HG03095 (cell line): Measurements from ENCODE around the gene COPZ2.
"Not testable (repeated sequence)": the region's sequence is repeated elsewhere in the genome, so short reads cannot be mapped to it uniquely, and the experiment has no call there.

ENCODE experiments used
- ATAC-seq: cut with Tn5 transposase; IDR thresholded peaks from one replicate; pipeline ENCODE4 v1.9.1; 2021; ENCODE audit warnings: moderate library complexity; ENCODE audit not compliant: unreplicated experiment

The COPZ2 gene

DNA sequence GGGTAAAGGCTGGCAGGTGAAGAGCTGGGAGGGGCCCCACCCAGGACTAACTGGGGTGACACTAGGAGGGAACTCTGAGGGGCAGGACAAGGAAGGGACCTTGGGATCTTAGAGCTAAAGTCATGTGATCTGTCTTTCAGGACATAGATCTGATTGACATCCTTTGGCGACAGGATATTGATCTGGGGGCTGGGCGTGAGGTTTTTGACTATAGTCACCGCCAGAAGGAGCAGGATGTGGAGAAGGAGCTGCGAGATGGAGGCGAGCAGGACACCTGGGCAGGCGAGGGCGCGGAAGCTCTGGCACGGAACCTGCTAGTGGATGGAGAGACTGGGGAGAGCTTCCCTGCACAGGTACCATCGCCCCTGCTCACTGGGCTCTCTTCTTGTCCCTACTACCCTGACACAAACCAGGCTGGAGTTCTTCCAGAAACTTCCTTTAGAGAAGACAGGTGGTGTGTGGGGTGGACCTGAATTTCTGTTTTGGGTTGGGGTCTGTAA is 18.7 kb upstream of the COPZ2 start:
- no peak for ATAC-seq

DNA sequence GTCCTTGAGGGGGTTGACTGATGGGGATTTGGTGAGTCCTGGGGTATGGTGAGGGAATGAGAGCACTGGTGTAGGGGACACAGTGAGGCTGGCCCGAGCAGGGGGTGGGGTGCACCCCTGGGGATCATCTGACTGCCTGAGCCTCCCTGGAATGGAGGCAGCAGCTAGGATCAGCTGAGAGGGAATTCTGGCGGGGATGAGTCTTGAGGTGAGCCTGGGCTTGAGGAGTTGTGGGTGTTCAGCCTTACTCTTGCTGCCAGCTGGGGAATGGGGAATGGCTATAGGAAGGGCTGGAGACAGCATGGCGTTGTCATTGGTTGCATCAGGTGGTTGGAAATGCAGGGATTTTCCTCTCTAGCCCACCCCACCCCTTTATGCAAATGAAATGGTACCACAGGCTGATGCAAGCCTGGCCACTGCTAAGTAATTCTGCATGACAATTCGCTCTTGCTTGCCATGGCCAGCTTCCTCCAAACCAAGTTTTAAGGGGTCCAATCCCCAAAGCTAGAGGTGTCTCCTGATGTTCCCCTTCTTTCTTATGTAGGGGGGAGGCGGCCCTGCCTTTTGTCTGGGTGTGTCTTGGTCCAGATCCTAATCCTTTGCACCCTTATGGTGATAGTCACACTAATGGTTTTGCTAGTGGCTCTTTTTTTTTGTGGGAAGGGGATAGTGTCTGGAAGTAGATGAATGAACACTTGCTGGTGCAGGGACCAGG is 18.1 kb upstream of the COPZ2 start:
- ATAC-seq = no peak

DNA sequence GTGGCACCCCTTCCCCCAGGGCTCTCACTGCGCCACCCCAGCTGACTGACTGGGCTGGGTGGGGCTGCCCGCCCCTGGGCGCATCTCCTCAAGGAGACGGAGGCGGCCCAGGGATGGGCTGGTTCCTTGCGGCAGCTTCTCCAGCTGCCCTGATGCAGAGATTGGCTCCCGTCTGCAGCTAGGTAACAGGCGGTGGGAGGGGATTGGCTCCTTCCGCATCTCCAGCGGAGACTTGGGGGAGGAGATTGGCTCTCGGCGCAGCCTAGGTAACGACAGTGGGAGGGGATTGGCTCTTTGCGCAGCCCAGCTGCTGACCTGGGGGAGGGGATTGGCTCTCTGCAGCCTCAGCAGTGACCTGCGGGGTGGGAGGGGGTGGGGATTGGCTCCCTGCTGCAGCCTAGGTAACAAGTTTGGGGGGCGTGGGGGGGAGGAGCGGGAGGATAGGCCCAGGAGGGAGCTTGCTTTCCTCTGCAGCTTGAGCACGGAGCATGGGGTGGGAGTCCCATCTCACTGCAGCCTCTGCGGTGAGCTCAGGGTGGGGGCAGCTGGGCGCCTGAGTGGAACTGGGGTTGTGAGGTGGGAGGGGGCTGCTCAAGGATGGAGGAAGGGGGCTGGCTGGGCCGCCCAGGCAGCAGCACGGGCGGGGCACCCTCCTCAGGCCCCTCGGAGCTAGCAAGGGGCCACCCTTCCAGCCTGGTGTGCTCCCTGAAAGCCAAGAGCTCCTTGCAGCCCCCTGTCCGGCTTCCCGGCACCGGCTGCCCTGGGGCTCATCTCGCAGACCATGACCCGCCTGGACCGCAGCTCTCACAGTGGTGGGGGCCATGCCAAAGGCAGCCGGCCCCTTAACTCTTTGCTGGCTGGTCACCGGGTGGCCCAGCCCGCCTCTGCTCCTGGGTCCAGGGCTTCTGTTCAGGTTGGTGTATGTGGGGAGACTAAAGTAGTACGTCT is 16.9 kb upstream of the COPZ2 start:
- ATAC-seq = no peak

DNA sequence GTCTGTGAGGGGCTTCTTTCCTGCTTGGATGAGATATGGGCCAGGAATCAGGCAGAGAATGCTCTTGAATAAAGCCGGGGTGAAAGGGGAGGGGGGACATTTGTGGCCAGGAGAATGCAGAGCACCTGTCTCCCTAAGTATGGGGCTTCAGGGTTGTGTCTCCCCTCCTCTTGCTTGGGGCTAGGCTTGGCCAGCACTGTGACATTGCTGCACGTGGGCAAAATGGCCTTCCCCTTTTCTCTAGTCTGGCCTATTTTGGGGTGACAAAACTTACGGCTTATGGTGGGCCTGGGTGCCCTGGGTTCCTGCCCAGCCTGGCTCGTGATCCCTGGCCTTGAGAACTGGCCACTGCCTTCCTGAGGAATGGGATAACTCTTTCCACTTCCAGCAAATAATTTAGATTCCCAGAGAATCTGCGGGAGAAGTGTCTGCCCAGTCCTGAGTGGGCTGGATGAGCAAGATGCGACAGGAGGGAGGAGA is 16.2 kb upstream of the COPZ2 start:
- ATAC-seq = no peak

DNA sequence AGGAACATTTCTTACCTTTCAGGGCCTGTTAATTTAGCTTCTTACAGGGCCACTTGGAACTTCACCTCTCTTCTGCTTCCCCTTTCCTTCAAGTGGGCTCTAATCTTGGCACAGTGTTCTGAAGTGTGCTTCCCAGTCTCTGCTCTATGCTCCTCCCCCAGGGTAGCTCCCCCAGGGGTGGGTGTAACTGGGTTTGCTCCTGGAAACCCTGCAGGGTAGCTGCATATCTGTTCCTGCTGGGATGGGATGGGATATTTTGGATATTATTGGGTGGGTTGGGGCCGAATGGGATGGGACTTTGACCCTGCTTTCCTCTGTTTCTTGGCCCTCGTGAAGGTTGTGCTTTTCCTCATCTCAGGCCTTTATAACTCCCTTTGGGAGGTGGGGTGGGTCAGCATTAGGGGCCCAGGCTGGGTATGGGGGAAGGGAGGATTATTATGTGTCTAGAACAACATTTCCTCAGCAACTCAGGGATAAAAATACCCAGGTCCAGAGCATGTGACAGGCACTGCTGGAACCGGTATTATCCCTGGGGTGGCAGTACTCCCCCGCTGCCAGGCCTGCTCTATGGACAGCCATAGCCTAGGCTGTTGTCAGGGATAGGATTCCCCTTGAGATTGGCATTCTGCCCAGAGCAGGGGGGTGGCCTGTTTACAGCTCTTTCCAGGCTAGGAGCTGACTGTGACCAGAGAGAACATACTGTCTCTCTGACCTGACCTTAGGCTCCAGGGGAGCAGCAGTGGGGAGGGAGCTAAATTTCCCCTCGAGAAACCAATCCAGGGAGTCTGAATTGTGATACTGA is 15.6 kb upstream of the COPZ2 start:
- no peak for ATAC-seq

DNA sequence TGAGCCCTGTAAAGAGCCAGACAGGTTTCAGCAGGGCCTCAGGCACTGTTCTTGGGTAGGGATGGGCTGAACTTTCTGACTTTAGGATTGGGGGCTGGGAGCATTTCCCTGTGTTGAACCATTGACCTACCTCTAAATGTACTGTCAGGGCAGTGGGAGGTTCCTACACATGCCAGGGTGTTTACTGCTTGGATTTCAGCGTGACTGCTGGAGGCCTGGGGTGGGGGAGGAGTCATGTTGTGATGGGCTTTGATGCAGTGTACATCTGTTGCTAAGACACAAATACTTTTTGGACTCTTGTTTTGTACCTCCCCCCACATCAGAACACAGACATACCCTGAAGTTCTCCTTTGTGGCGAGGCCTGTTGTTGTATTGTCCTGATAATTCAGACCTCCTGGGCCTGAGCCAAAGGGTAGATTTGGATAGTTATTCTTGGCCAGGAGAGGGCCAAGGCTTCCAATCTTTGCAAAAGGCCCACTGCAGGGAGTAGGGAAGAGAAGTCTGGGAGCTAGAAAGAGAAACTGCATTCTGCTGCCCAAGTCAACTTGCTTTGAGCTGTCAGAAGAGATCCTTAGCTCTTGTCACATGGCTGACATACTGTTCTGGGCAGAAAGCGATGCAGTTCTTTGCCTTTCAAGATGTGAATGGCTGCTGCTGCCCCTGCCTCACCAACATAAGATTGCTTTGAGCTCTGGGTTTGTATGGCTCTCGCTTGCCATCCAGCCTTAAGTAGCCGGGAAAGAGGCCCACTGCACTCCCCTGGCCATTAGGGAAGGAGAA is 14.3 kb upstream of the COPZ2 start:
- ATAC-seq = no peak

DNA sequence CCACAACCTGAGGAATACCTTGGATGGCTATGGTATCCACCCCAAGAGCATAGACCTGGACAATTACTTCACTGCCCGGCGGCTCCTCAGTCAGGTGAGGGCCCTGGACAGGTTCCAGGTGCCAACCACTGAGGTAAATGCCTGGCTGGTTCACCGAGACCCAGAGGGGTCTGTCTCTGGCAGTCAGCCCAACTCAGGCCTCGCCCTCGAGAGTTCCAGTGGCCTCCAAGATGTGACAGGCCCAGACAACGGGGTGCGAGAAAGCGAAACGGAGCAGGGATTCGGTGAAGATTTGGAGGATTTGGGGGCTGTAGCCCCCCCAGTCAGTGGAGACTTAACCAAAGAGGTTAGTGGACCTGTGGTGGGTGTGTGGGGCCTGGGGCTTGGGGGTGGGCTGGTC is 13.7 kb upstream of the COPZ2 start:
- no peak for ATAC-seq

DNA sequence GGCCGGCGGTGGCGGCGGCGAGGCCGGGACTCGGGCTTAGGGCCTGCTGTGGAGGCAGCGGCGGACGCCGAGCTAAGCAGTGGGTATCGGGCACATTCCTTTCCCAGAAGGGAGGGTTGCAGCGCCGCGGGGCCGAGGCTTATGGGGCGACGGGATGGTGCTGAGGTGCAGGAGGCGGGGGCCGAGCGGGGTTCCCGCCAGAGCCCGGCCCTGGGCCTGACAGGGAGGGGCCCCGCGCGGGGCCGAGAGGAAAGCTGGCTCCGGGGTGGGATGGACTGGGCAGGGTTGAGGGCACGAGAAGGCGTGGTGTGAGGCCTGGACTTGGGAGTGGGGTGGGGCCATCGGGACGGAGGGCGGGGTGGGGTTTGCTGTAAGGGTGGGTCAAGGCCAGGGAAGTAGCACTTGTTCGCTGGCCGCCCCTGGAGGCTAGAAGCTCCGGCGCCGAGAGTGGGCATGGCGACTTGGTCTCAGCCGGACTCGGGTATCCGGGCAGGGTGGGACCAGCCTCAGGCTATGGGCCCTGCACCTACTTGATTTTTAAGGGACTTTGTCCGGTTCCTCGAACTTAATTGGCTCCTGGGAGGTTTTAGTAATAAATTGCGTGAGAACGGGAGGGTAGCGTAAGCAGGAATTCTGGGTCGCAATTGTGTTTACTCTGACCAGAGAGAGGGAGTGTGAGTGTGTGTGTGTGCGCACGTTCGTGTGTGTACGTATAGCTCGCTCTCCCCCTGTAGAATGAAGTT is 11.0 kb upstream of the COPZ2 start:
- peak; percentile 14 for ATAC-seq

DNA sequence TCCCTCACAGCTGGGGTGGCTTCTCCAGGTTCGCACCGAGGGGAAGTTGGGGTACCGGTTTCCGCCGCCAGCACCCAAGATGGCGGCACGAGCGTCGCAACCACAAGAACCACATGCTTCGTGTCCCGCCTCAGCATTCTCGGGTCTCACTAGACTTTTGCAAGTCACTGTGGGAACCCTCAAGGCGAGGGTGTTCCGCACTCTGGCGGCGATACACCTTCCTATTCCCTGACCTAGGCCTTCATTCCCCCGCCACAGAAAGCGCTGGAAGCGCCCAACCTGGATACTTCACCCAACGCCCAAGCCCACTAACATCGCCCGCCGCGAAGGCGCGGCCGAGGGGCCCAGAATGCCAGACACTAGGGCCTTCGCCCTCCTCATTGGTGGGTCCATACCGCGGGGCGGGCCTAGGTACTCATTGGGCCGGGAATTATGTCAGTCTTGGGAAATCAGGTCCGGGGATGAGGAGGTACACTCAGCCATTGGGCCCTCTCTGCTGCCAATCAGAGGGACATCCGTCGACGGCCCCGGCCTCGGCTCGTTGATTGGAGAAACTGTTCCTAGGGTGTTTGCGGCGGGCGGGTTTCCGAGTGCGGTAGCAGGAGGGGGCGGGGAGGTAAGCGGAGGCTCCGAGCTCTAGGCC is 10.3 kb upstream of the COPZ2 start, which contains the start of gene NFE2L1:
NFE2L1 (plus strand) TSS at position 619 of the 643 bp plus-strand sequence. CDS start 2,760 bp downstream, outside the sequence.
- peak; percentile 84 for ATAC-seq

DNA sequence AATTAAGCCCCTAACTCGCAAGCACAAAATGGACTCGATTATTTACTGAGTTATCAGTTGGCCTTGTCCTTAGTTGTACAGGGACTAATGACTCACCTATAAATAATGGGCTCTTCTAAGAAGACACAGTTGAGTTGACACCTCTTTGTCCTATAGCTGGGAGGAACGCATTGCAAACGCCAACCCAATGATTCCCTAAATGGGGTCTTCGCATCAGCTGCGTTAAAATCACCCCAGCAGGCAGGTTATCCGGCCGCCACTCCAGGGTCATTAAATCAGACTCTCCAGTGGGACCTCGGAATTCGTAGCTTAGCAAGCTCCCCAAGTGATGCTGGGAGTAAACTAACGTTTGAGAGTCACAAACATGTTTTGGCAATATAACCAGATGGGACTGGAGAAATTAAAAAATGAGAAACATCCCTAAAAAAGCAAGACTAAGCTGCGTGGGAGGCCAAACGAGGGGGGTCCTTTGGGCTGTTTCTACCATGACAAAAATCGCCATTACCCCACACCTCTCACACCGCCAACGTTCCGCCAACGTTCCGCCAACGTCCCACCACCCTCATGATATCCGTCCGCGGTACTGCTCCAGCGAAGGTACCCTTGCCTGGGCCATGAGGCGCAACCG is 9.6 kb upstream of the COPZ2 start:
- ATAC-seq = no peak

DNA sequence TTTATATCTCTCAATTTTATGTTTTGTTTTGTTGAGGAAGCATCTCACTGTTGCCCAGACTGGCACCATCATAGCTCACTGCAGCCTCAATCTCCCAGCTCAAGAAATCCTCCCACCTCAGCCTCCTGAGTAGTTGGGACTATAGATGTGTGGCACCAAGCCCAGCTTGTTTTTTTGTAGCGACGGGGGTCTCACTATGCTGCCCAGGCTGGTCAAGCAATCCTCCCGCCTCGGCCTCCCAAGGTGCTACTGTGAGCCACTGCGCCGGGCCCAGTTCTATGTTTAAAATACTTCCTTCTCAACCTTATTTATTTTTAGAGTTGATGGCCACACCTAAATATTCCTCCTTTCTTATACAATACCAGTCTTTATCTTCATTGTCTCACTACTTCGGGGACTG is 8.7 kb upstream of the COPZ2 start:
- no peak for ATAC-seq

DNA sequence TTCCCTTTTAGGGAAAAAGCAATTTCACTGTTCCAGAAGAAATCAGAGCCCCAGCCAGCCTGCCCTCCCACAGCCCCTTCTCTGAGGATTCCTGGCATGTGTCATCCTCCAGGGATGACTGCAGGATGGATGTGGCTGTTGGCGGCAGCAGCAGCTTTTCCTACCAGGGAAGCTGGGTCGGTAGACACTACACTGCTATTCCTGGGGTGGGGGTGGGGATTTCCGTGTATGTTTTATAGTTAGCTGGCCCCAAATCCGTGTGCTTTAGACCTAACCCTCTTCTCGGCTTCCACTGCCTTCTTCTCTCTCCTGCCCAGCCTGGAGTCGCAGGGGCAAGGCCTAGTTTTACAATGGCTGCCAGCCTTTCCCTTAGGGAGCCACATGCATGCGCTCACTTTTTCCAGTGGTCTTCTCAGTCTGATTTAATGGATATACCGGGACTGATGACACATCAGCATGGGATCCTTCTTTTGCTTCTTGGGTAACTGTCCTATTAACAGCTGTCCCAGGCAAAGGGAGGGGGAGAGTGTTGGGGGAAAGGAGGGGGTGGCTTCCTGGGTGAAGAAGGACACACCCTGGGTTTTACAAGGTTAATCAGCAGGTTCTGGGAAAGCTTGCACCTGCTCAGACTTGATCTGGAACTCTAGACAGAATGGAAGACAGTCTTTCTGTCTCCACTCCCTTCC is 7.9 kb upstream of the COPZ2 start:
- no peak for ATAC-seq

DNA sequence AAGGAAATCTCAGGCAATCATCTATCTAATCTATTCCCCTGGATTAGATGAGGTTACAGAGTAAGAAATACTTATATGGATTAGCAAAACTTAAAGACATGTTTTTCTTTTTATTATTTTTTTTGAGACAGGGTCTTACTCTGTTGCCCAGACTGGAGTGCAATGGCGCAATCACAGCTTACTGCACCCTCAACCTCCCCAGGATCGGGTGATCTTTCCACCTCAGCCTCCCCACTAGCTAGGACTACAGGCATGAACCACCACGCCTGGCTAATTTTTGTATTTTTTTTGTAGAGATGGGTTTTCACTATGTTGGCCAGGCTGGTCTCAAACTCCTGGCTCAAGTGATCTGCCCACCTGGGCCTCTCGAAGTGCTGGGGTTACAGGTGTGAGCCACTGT is 7.3 kb upstream of the COPZ2 start:
- no peak for ATAC-seq

DNA sequence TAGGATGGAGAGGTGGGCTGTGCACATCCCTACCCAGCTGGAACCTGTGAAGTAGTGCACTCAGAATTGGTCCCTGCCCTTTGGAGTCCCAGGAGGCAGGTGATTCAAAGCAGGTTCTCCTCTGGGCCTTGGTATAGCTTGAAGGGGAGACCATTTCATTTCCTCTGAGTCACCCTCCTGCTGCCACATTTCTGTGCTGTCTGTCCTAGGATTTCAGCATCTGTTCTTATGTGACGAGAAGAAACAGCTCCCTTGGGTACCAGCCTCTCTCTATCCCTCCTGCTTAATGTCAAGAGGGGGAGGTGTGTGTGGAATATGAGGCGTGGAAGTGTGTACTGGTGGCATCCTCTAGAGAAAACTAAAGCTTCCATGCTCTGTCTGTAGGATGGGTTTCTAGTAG is 5.6 kb upstream of the COPZ2 start:
- ATAC-seq = no peak

DNA sequence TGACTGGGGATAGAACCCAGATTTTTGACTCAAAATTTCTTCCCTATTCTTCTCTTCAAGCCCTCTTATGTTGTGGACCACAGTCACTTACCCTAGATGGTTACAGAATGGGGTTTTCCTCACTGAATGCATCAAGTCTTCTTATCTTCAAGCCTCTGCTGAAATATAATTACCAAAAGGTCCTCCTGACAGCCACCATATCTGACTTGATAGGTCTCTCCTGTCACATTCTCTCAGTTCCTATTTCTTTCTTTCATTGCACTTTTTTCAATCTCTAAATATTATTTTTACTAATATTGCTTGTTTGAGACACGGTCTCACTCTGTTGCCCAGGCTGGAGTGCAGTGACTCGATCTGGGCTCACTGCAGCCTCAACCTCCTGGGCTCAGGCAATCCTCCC is 1.1 kb upstream of the COPZ2 start:
- ATAC-seq = no peak

DNA sequence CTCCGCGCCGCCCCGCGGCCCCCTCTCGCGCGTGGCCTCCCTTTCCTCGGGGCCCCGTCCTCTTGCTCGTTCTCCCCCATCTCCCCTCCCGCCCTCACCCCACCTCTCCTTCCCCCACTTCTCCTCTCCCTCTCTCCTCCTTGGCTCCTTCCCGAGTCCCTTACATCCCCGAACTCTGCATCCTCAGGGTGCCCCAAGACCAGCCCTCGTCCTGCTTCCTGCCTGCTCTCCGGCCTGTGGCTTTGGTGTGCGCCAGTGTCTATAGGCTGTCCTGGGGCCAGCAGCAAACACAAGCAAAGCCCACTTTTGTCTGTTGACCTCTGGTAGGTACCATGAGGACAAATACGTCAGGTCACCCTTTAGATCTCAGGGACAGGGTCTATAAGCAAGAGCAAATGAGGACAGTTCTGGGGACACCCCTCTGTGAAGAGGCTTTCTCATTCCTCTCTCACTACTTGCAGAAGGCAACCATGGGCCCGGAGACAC is 284 bp upstream of the COPZ2 start:
- ATAC-seq = no peak

DNA sequence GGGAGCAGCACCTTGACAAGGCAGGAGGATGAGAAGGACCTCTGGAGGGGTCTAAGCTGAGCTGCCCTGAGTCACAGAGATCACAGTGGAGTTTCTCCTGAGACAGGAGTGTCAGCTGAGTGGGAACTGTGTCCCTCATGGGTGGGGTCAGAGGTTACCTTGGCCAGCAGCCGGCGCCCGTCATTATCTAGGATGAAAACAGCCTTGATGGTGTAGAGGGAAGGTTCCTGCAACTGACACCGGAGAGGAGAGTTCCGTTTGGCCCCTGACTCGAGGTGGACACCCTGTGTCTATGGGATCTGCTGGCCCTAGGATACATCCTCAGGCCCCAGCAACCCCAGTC is 933 bp downstream of the COPZ2 start:
- ATAC-seq = no peak

DNA sequence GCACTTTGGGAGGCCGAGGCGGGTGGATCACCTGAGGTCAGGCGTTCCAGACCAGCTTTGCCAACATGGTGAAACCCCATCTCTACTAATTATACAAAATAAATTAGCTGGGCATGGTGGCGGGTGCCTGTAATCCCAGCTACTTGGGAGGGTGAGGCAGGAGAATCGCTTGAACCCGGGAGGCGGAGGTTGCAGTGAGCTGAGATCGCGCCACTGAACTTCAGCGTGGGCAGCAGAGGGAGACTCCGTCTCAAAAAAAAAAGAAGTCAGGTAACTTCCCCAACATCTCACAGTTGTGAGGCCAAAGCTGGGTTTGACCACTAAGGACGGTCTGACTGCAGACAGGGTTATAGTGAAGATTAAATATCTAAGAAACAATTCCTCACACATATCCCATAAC is 2.9 kb downstream of the COPZ2 start:
- ATAC-seq = not testable (repeated sequence)
